A673 (cell line): ENCODE results near the gene GPR68.

ENCODE experiments used
- EZH2 ChIP-seq: fragments of 200-600 bp; sonication (generic); IDR thresholded peaks from 2 replicates; pipeline ENCODE4 v1.6.1; 2017; ENCODE audit warnings: borderline replicate concordance, low read depth, mild to moderate bottlenecking, mixed read lengths, antibody characterized with exemption, low read length; ENCODE audit not compliant: poor library complexity, severe bottlenecking
- TF ChIP-seq, protein P1 (sequence below): fragments of 300-800, 200-600 bp; sonication (generic); conservative IDR thresholded peaks from 2 replicates; pipeline ENCODE4 v1.5.1; 2017; ENCODE audit warnings: low read depth, mild to moderate bottlenecking, antibody characterized with exemption, low read length, moderate library complexity, mixed read lengths

DNA sequence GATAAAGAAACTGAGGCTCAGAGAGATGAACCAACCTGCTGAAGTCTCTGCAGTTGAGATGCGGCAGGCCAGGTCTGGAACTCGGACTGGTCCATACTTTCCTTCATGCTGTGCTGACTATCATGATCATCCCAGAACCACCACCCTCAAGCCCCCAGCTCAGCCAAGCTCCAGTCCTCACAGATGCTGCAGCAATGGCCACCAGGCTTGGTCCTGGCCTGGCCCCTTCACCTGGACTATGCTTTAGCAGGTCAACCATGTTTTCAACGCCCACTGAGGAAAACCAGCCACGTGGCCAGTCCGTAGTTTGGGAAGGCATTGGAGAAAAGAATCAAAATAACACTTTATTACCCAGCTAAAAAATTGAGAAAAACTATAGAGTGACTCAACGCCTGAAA, 1.4 kb downstream of the GPR68 start:
- TF ChIP-seq, protein P1, sequence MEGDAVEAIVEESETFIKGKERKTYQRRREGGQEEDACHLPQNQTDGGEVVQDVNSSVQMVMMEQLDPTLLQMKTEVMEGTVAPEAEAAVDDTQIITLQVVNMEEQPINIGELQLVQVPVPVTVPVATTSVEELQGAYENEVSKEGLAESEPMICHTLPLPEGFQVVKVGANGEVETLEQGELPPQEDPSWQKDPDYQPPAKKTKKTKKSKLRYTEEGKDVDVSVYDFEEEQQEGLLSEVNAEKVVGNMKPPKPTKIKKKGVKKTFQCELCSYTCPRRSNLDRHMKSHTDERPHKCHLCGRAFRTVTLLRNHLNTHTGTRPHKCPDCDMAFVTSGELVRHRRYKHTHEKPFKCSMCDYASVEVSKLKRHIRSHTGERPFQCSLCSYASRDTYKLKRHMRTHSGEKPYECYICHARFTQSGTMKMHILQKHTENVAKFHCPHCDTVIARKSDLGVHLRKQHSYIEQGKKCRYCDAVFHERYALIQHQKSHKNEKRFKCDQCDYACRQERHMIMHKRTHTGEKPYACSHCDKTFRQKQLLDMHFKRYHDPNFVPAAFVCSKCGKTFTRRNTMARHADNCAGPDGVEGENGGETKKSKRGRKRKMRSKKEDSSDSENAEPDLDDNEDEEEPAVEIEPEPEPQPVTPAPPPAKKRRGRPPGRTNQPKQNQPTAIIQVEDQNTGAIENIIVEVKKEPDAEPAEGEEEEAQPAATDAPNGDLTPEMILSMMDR: no peak
- no peak for TF ChIP-seq EZH2
